GM12892 (cell line): ENCODE results near the gene VWA5B1.

ENCODE experiments used
- DNase-seq: peaks from one replicate; pipeline ENCODE4 v3.0.0; 2011; ENCODE audit not compliant: insufficient read length
- FAIRE-seq: peaks from 2 replicates; lab custom pipeline; 2011; peaks lifted over from hg19 to GRCh38; lab: Jason Lieb, UNC
- POLR2A ChIP-seq: IDR thresholded peaks from 2 replicates; pipeline ENCODE4 v1.6.1; 2011; ENCODE audit warnings: low read depth, low read length, control low read depth
- POLR2AphosphoS5 ChIP-seq: IDR thresholded peaks from 2 replicates; pipeline ENCODE4 v1.6.1; 2011; ENCODE audit warnings: low read depth, low read length, control low read depth
- TAF1 ChIP-seq: IDR thresholded peaks from 2 replicates; pipeline ENCODE4 v1.6.1; 2011; ENCODE audit warnings: low read depth, mild to moderate bottlenecking, control low read depth, low read length, borderline replicate concordance

VWA5B1 gene

GRCh38 chr1:20324704-20325406, 34.2 kb downstream of the VWA5B1 start:
- FAIRE-seq (no peak), DNase-seq (no peak)
- TF ChIP-seq POLR2A (no peak), POLR2AphosphoS5 (no peak), TAF1 (no peak)

GRCh38 chr1:20325407-20325843, 34.8 kb downstream of the VWA5B1 start:
- FAIRE-seq: no peak

GRCh38 chr1:20325844-20326420, 35.3 kb downstream of the VWA5B1 start:
- no peak for TF ChIP-seq POLR2A
- TF ChIP-seq POLR2AphosphoS5: no peak
- no peak for TF ChIP-seq TAF1
- FAIRE-seq (no peak), DNase-seq (no peak)

More at GRCh38 chr1:20325407-20325843, 34.8 kb downstream of the VWA5B1 start:
- no peak for DNase-seq
- no peak for TF ChIP-seq POLR2A
- TF ChIP-seq TAF1: no peak
- no peak for TF ChIP-seq POLR2AphosphoS5

GRCh38 chr1:20327467-20327866, 36.8 kb downstream of the VWA5B1 start:
- FAIRE-seq: no peak
- no peak for TF ChIP-seq POLR2A
- TF ChIP-seq TAF1: no peak
- TF ChIP-seq POLR2AphosphoS5: no peak

GRCh38 chr1:20328201-20328600, 37.5 kb downstream of the VWA5B1 start:
- no peak for TF ChIP-seq POLR2A
- TF ChIP-seq POLR2AphosphoS5: no peak
- no peak for TF ChIP-seq TAF1
- no peak for FAIRE-seq
- DNase-seq: no peak

More at GRCh38 chr1:20327467-20327866, 36.8 kb downstream of the VWA5B1 start:
- no peak for DNase-seq

DNA sequence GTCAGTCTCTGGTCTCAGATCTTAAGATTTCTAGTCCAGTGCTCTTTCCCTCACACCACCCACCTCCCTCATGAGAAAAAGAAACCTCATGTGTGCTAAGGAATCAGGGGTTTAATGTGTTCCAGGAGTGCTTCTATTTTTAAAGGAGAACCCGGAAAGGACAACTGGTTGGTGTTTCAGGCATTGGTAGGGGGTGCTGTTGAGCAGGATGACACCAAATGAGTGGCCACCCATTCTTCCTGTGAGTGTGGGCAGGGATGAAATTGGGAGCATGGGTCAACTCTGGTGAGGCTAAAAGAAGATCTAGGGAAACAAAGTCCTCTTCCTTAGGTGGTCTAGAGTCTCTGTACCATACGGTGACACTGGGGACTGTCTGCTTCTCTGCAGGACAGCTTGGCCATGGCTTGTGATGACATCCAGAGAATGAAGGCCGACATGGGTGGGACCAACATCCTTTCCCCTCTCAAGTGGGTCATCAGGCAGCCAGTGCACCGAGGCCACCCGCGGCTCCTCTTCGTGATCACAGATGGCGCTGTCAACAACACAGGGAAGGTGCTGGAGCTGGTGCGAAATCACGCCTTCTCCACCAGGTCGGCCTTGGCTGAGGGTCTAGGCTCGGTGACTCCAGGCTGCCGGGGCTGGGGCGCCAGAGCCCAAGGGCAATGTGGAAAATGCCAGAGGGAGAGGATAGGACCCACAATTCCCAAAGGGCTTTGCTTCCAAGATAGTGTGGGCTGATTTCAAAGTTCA, 39.3 kb downstream of the VWA5B1 start:
- FAIRE-seq (no peak), DNase-seq (no peak)
- TF ChIP-seq TAF1 (no peak), POLR2AphosphoS5 (no peak), POLR2A (no peak)

DNA sequence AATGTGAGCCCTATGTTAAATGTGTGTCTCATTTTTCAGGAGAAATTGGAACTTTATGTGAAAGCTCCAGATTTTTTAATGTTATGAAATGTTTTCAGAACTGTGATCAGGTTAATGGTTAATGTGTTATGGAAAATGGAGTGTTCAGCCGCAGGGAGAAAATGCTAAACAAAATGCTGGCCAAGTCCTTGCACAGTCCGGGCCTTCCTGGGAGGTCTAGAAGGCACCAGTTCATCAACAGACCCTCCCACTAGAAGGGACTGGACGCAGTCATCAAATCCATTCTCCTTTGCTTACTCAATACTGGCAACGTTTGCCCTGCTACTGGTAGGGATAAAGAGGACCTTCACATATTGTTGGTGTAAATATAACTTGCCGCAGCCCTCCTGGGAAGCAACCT, 43.4 kb downstream of the VWA5B1 start:
- TF ChIP-seq TAF1 (no peak), POLR2A (no peak), POLR2AphosphoS5 (no peak)
- FAIRE-seq: no peak
- DNase-seq: no peak

GRCh38 chr1:20336105-20336605, 45.5 kb downstream of the VWA5B1 start:
- FAIRE-seq (no peak), DNase-seq (no peak)
- TF ChIP-seq TAF1: no peak

DNA sequence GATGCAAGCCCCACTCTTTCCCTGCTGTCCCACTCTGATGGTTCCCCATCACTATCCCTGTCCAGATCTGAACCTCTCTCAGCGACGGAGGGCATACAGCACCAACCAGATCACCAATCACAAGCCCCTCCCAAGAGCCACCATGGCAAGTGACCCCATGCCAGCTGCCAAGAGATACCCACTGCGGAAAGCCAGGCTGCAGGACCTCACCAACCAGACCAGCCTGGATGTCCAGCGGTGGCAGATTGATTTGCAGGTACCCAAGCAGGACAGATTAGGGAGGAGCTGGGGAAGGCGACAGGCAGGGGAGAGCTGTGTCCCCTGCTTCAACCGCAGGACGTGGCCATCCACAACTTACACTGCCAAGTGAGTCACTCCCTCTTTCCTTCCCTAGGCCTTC, 46.9 kb downstream of the VWA5B1 start:
- TF ChIP-seq POLR2AphosphoS5 (no peak), POLR2A (no peak), TAF1 (no peak)
- no peak for DNase-seq
- FAIRE-seq: no peak

- no peak for TF ChIP-seq TAF1
- TF ChIP-seq POLR2AphosphoS5: no peak
- TF ChIP-seq POLR2A: no peak
- FAIRE-seq (no peak), DNase-seq (no peak)
Observed at GRCh38 chr1:20339811-20340457, 49.3 kb downstream of the VWA5B1 start.

DNA sequence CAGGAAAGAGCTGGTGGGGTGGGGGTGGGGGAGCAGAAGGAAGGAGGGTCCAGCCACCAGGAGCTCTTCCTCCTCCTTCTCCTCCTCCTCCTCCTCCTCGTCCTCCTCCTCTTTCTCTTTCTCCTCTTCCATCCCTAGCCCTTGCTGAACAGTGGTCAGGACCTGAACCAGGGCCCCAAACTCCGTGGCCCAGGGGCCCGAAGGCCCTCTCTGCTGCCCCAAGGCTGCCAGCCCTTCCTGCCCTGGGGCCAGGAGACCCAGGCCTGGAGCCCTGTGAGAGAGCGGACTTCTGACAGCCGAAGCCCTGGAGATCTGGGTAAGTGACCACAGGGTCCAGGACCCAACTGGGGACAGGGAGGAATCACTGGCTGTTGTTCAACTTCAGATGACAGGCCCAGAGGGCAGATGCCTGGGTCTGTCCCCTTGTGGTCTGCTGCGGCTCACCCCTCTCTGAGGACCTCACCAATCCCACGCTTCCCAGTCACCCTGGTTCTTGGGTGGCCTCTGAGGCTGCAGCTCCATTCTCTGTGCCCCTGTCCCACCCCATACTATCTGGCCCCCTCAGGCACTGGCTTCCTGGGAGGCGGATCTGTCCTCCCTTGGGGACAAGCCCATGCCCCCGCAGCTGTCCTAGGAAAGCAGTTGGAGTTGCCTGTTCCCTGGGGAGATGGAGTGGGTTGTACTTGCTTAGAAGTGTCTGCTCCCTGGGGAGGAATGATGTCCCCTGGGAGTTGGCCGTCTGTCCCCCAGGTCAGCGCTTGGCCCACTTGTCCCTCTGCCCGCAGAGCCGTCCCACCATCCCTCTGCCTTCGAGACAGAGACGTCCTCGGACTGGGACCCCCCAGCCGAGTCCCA, 51.8 kb downstream of the VWA5B1 start:
- FAIRE-seq: no peak
- no peak for DNase-seq
- TF ChIP-seq TAF1 (no peak), POLR2AphosphoS5 (no peak), POLR2A (no peak)
